Erythroblast (primary cell): Measurements from ENCODE around the gene BOD1.

Experiments
- GATA1 ChIP-seq: IDR thresholded peaks from 2 replicates; pipeline ENCODE4 v1.6.1; 2011; ENCODE audit warnings: low read depth, mild to moderate bottlenecking, control low read depth, low read length, moderate library complexity
- POLR2A ChIP-seq: IDR thresholded peaks from 2 replicates; pipeline ENCODE4 v1.6.1; 2011; ENCODE audit warnings: mild to moderate bottlenecking, low read length

- TF ChIP-seq POLR2A (no peak), GATA1 (no peak)
Measured at GRCh38 chr5:173574983-173575382, 41.5 kb downstream of the BOD1 start.
